Stimulated activated CD8-positive, alpha-beta memory T cell treated with anti-CD3 and anti-CD28 coated beads, Interleukin-12 subunit alpha, Interleukin-12 subunit beta, amount 100 ng/mL, for 24 hours (primary cell): ENCODE results near the gene TNNI2.

Source experiments
- DNase-seq: peaks from one replicate; pipeline ENCODE4 v3.0.0-alpha.2; 2020; ENCODE audit errors: extremely low read depth

Gene TNNI2

DNA sequence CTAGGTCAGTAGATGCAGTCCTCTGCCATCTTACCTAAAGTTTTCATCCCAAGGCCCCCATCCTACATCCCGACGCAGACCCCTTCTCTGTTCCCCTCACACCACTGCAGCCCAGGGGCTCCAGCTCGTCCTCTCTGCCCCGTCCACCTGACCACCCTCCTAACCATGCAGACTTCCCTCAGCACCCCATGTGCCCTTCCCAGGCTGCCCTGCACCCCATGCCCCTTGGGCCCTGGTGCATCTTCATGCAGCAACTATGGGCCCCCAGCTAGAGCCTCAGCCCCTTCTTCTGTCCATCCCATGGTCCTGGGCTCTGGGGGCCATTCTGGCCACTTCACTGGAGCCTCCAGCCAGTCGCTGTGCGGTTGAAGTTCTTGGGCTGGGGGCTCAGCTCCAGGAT, 50.0 kb downstream of the TNNI2 start:
- no peak for DNase-seq

DNA sequence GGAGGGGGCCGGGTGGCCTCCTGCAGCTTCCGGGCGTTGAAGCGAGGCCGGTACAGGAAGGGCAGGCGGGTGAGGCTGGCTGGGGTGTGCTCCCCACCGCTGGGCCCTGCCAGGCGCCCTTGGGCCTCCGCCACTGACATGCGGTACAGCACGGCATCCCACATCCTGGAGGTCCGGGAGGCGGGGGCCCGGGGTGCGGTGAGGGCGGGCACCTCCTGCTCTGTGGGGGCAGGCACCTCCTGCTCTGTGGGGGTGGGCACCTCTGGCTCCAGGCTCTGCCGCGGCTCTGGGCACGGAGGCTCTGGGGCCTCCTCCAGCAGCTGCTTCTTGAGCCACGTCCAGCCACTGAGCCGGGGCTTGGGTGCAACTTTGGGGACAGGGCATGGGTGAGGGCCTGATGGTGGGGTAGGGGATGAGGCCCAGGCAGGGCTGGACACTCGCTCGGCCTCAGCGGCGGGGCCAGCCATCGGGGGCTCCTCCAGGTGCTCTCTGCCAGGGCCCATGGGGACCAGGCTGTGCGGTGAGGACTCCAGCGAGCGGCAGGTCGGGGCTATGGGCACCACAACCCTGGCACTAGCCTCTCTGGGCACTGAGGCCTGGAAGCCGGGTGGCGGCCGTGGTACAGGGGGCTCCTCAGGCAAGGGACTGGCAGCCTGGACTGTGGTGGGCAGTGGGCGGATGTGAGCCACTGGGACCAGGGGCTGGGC, 50.6 kb downstream of the TNNI2 start:
- peak; percentile 31 for DNase-seq

DNA sequence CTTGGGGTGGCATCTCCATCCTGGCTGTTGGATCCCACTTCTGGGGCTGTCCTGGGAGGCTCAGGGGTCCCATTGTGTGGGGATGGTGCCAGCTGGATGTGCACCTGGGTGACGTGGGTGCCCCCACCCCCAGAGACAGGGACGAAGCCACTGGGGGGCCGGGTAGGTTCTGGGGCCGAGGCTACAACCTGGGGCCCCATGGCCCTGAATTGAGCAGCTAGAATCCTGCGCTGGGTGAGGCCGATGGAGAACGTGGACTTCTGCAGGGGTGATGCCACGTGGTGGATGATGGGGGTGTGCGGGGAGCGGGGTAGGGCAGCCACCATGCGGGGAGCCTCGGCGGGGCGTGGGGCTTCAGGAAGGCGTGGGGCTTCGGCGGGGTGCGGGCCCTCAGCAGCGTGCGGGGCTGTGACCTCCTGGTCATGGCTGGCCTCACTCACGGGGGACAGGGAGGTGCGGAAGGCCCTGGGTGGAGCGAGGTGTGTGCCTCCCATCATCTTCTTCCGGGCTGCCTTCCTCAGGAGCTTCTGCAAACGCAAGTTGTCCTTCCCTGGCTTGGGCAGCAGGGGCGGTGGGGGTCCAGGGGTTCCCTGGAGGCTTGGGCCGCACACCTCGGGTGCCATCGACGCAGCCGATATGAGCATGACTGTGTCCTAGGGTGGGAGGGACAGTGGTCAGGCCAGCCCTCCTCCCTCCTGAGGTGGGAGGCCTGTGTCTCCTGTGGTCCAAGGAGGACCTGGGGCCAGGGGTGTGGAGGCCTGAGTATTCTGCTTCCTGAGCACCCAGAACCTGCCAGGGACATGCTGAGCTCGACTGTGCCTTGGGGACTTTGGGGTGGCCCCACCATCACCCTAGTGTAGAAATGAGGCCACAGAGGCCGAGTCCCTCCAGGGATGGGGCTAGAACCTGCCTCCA, 51.4 kb downstream of the TNNI2 start:
- no peak for DNase-seq
